HepG2 (cell line): ENCODE measurements around the gene ZNF32. TPM values are rescaled to one million over a fixed set of nuclear protein-coding genes. Genes with fewer than 3 reads are reported as not detected.

ENCODE experiments used
- ATF3 ChIP-seq: sonication (generic); formaldehyde crosslinking; IDR thresholded peaks from 2 replicates; pipeline ENCODE4 v1.4.0; 2020; ENCODE audit warnings: missing genetic modification reagents
- ATRX ChIP-seq: sonication (generic); formaldehyde crosslinking; IDR thresholded peaks from 2 replicates; pipeline ENCODE4 v1.4.0; 2020; ENCODE audit warnings: missing genetic modification reagents, borderline replicate concordance
- BCL3 ChIP-seq: sonication (generic); formaldehyde crosslinking; IDR thresholded peaks from 2 replicates; pipeline ENCODE4 v1.5.1; 2020; ENCODE audit warnings: mild to moderate bottlenecking, missing genetic modification reagents, moderate library complexity
- CENPBD1 ChIP-seq: sonication (generic); formaldehyde crosslinking; IDR thresholded peaks from 2 replicates; pipeline ENCODE4 v1.8.0; 2022; ENCODE audit warnings: missing genetic modification reagents, low read depth, mild to moderate bottlenecking, borderline replicate concordance
- DR1 ChIP-seq: sonication (generic); formaldehyde crosslinking; IDR thresholded peaks from 2 replicates; pipeline ENCODE4 v1.8.0; 2021; ENCODE audit warnings: mild to moderate bottlenecking, missing genetic modification reagents, inconsistent platforms
- ELF1 ChIP-seq: sonication (generic); formaldehyde crosslinking; IDR thresholded peaks from 2 replicates; pipeline ENCODE4 v1.4.0; 2020; ENCODE audit warnings: missing genetic modification reagents
- FOXP1 ChIP-seq, 2 experiments: fragments of 450-650 bp in 1 of 2; IDR thresholded peaks; 2 replicates each; pipeline ENCODE4 v1.6.1; 2017 to 2018; ENCODE audit warnings: antibody characterized with exemption in 1 of 2
- FUBP1 ChIP-seq: sonication (generic); formaldehyde crosslinking; IDR thresholded peaks from 2 replicates; pipeline ENCODE4 v1.5.1; 2020; ENCODE audit warnings: missing genetic modification reagents, mild to moderate bottlenecking, borderline replicate concordance
- KLF11 ChIP-seq: IDR thresholded peaks from 2 replicates; pipeline ENCODE4 v1.6.1; 2016; ENCODE audit warnings: missing compliant biosample characterization
- KMT2A ChIP-seq: sonication (generic); formaldehyde crosslinking; IDR thresholded peaks from 2 replicates; pipeline ENCODE4 v1.4.0; 2020; ENCODE audit warnings: missing genetic modification reagents
- MLLT10 ChIP-seq: sonication (generic); formaldehyde crosslinking; IDR thresholded peaks from 2 replicates; pipeline ENCODE4 v1.4.0; 2020; ENCODE audit warnings: missing genetic modification reagents
- PAF1 ChIP-seq: IDR thresholded peaks from 2 replicates; pipeline ENCODE4 v1.6.1; 2016; ENCODE audit warnings: missing genetic modification reagents, missing compliant biosample characterization
- RFX5 ChIP-seq: IDR thresholded peaks from 2 replicates; pipeline ENCODE4 v1.6.1; 2011; ENCODE audit warnings: low read depth, low read length, improper control_type of control experiment
- RXRB ChIP-seq: IDR thresholded peaks from 2 replicates; pipeline ENCODE4 v1.6.1; 2016; ENCODE audit warnings: borderline replicate concordance, missing genetic modification reagents, missing compliant biosample characterization
- XBP1 ChIP-seq: sonication (generic); formaldehyde crosslinking; IDR thresholded peaks from 2 replicates; pipeline ENCODE4 v1.5.0; 2020; ENCODE audit warnings: missing genetic modification reagents
- ZBTB2 ChIP-seq: sonication (generic); formaldehyde crosslinking; IDR thresholded peaks from 2 replicates; pipeline ENCODE4 v1.8.0; 2022; ENCODE audit warnings: low read depth, missing genetic modification reagents
- ZBTB34 ChIP-seq: sonication (generic); formaldehyde crosslinking; IDR thresholded peaks from 2 replicates; pipeline ENCODE4 v1.8.0; 2022; ENCODE audit warnings: mild to moderate bottlenecking, missing genetic modification reagents
- ZNF30 ChIP-seq: sonication (generic); formaldehyde crosslinking; IDR thresholded peaks from 2 replicates; pipeline ENCODE4 v1.5.0; 2020; ENCODE audit warnings: mild to moderate bottlenecking, missing genetic modification reagents
- ZNF331 ChIP-seq: sonication (generic); formaldehyde crosslinking; IDR thresholded peaks from 2 replicates; pipeline ENCODE4 v1.4.0; 2020; ENCODE audit warnings: missing genetic modification reagents
- ZNF562 ChIP-seq: sonication (generic); formaldehyde crosslinking; IDR thresholded peaks from 2 replicates; pipeline ENCODE4 v1.8.0; 2022; ENCODE audit warnings: missing genetic modification reagents, borderline replicate concordance
- ZNF724P ChIP-seq: sonication (generic); formaldehyde crosslinking; IDR thresholded peaks from 2 replicates; pipeline ENCODE4 v1.8.0; 2022; ENCODE audit warnings: missing genetic modification reagents, borderline replicate concordance
- ZNF772 ChIP-seq: sonication (generic); formaldehyde crosslinking; IDR thresholded peaks from 2 replicates; pipeline ENCODE4 v1.5.0; 2020; ENCODE audit warnings: mild to moderate bottlenecking, missing genetic modification reagents
- ZNF780A ChIP-seq: sonication (generic); formaldehyde crosslinking; IDR thresholded peaks from 2 replicates; pipeline ENCODE4 v1.8.0; 2022; ENCODE audit warnings: mild to moderate bottlenecking, missing genetic modification reagents, moderate library complexity
- polyA plus RNA-seq, 8 experiments: library from polyadenylated mRNA; depleted of rRNA in 3 of 8; stranded (reverse) in 7 of 8; unstranded in 1 of 8; fragments of >200 nt; fragmentation: Illumina TruSeq in 4 of 8; extraction: Trizol in 4 of 8; gene quantifications; 2 replicates each; pipeline versions ENCODE4 v1.2.1 to v1.2.3, GENCODE V29; 2011 to 2016; ENCODE audit warnings: low read depth in 4 of 8, missing spikeins in 1 of 8, mixed read lengths in 1 of 8; ENCODE audit not compliant: insufficient read depth in 1 of 8
- total RNA-seq, 5 experiments: library from RNA; depleted of rRNA; stranded (reverse); fragments of >200 nt; fragmentation: Illumina TruSeq; extraction: Trizol; gene quantifications; 2 replicates each; pipeline ENCODE4 v1.2.3, GENCODE V29; 2016; ENCODE audit warnings: low read depth in 1 of 5

Gene ZNF32
- total and polyA plus RNA-seq, 2 of the 13 experiments (the other 11 are each of a cell fraction or from before 2014, with no cell fraction given) = 12.5 to 16.9 TPM

GRCh38 chr10:43648398-43649184 lies at the start of gene ZNF32 (continued):
- TF ChIP-seq ATRX (CRISPR knock-in tag) (no peak), ZNF772 (CRISPR knock-in tag) (no peak; the same call in 1 of the 2 replicates), RFX5 (no peak), RXRB (CRISPR knock-in tag) (no peak), KMT2A (CRISPR knock-in tag) (peak; percentile 20; the same call in 1 of the 2 replicates), PAF1 (CRISPR knock-in tag) (no peak), DR1 (CRISPR knock-in tag) (no peak), ZNF724P (0 out of 2 replicates have a peak, but pooled peaks have one; percentile 70), ZNF30 (CRISPR knock-in tag) (no peak), FUBP1 (CRISPR knock-in tag) (no peak), KLF11 (no peak), ELF1 (CRISPR knock-in tag) (peak; percentile 55), XBP1 (CRISPR knock-in tag) (peak; percentile 58; the same call in 1 of the 2 replicates), ZNF562 (CRISPR knock-in tag) (no peak), FOXP1 (IDR thresholded peaks at IDR 0.05) (no peak), FOXP1 (CRISPR knock-in tag; IDR thresholded peaks at IDR 0.05) (no peak), CENPBD1 (CRISPR knock-in tag) (no peak), ZBTB2 (no peak), ZNF331 (CRISPR knock-in tag) (no peak; the same call in 1 of the 2 replicates), BCL3 (CRISPR knock-in tag) (peak; percentile 67; the same call in 1 of the 2 replicates), ZBTB34 (CRISPR knock-in tag) (no peak), ATF3 (CRISPR knock-in tag) (no peak), ZNF780A (CRISPR knock-in tag) (no peak), MLLT10 (no peak)
